T1000 (cell line): ENCODE measurements around the gene IL1RAPL1.

Source experiments
- DNase-seq: peaks from one replicate; lab custom pipeline; 2025; ENCODE audit warnings: mixed read lengths; lab: John Stamatoyannopoulos, UW

IL1RAPL1 gene

DNA sequence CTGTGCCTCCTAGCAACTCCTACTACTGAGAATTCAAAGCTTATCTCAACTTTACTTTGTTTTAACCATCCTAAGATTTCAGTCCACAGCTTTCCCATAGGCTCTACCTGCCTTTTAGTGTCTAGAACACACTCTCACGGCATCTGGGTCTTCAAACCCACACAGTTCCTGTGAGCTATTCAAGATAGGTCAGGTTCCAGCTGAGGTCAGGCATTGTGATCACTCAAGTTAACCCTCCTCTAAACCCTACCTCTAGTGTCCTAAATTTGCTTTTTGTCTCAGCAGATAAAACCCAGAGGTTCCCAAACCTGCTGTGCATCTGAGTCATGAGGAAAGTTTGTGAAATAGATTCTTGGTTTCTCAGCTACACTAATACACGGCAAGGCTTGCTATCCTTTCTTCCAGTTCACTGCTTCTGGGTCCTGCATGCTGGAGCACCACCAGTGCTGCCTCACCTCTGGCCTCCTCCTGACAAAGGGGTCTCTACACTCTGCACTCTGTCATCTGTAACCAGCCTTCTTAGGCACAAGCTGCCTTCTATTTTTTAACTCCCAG is 1303.5 kb downstream of the IL1RAPL1 start:
- no peak for DNase-seq

DNA sequence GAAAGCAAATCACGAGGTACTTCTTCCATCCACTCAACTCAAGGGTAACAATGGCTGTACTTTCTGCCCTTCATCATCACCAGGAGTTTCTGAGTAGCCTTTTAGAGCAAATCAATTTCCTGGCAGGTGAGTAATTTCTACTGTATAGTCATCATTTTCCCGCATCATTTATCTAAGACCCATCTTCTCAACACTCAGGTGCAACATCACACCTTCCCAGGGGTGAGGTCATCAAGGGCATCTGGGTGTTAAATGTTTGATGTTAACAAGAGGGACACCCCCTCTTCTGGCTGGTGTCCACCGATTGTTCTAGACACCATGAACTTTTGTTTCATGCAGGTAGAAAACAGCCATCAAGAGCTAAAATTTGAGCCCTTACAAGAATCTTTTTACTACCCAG is 1314.8 kb downstream of the IL1RAPL1 start:
- DNase-seq: no peak

GRCh38 chrX:29903360-29903759 is 1316.1 kb downstream of the IL1RAPL1 start:
- DNase-seq: no peak

DNA sequence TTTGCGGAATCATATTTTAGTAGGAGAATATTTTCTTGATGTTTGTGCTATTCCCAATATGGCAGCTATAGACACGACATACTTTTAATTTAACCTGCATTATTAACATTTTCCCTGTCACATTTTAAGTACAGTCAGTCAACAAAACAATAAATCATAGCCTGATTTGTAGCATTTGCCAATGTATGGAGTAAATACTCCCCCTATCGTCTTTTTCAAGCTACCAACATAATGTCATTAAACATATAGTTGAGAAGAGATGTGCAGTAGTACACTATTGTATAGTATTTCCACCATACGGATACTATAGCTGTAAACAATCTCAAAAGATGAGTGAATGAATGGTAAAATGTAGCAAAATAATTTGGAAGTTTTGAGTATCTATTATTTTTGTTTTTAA is 1324.4 kb downstream of the IL1RAPL1 start:
- no peak for DNase-seq

DNA sequence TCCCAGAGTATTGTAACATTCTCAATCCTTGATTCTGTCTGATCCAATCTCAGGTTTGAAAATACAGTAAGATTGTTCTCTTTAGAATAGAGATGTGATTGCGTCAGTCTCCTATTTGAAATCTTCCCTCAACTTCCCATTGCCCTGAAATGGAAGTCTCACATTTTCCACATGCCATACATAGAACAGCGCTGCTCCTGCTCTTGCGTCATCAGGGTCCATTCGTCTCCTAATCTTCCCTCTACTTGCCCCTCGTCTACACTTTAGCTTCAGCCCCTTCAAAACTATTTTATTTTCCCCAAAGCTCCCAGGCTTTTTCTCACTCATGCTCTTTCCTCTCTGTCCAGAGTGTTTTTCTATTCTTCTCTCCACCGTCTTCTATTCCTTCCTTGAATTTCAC is 1326.4 kb downstream of the IL1RAPL1 start:
- no peak for DNase-seq

DNA sequence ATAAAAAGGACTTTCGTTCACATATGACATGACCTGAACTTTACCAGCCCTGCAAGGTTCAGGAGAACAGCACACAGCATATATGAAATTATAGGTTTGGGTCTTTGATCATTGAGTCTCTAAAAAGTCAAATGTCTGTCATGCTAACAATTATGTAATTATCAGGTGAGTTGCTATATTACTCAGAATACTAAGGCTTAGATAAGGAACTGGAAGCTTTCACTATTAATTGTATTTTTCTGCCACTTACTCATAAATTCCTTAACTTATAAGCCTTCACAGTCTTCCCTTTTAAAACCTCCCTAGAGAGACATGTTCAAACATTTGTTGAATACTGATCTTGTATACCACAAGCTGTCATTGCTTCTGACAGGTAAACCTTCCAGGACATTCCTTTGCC is 1335.4 kb downstream of the IL1RAPL1 start:
- DNase-seq: no peak

DNA sequence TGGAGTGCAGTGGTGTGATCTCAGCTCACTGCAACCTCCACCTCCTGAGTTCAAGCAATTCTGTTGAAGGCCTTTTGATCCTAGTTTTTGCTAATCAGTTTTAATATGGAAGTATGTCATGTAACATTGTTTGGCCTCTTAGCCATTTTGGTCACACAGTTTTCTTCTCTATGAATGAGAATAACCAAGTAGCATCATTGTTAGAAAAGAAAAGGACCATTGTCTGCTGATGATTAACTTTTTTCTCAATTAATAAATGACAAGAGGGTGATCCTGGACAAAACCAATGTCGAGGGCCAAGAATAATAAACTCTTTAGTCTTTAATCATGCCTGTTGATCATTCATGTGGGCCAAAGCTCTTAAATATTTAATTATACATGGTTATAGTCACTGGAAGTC is 1338.8 kb downstream of the IL1RAPL1 start:
- no peak for DNase-seq

GRCh38 chrX:29926659-29927058 is 1339.4 kb downstream of the IL1RAPL1 start:
- DNase-seq: no peak

DNA sequence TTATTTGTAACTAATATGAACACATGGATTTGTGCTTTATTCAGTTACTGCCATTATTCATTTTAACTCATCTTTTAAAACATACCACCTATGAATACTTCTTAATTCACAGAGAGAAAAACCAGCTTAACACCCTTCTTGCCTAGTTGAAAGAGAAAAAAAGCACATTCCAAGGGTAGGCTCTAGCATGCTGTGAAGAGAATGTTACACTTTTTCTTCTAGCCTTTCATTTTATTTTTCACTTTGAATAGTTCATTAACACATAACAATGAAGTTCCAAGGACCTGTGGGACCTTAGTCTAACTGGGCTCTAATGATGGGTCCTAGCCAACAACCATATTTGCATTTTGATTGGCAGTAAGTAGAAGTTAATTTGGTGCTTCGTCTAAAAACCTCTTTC is 1348.2 kb downstream of the IL1RAPL1 start:
- DNase-seq: no peak

DNA sequence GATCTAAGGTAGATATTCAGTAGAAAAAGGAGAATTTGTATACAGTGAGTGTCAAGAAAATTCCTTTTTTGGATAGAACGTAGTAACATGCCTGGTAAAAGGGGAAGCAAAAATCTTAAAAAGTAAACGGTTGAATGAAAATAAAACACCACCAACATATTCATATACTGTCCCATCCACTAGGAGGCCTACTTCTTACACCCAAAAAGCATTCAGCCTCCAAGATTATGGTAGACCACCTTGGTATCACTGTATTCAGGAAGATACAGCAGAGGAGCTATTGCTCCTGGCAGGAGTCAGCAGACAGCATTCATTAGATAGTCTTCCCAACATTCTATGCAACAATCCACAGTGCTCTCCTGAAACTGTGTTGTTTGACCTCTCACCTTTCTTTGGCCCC is 1353.5 kb downstream of the IL1RAPL1 start:
- DNase-seq: no peak

DNA sequence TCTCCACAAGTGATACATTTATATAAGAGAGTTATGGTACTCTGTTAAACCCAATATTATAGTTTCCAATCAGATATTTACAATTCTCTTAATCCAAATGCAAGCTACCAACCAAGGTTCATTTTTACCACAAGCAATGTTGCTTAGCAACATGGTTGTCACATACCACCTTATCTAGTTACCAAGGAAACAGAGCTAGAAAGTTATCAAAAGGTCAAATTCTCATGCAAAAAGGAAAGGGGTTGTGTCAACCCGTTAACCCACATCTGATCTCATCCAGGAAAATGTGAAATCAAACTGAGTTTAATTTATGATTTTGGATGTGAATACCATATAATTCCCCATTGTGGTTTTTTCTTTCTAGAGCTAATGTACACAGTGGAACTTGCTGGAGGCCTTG is 1354.0 kb downstream of the IL1RAPL1 start:
- no peak for DNase-seq

DNA sequence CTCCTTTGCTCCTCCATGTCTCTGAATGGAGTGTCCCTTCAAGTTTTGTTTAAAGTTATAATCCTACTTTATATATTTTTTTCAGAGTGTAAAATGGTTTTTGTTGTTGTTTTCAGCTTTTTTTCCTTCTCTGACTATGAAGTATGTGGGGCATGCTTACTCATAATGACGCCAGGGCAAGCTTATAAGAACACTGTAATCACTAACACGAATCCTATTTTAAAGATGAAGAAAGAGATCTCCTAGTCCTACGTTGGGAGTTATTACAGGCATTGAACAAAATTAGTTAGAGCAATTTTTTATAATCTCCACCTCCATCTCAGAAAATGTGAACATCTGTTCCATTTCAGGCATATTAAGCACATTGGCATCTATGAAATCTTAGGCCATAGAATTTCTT is 1360.0 kb downstream of the IL1RAPL1 start:
- no peak for DNase-seq

DNA sequence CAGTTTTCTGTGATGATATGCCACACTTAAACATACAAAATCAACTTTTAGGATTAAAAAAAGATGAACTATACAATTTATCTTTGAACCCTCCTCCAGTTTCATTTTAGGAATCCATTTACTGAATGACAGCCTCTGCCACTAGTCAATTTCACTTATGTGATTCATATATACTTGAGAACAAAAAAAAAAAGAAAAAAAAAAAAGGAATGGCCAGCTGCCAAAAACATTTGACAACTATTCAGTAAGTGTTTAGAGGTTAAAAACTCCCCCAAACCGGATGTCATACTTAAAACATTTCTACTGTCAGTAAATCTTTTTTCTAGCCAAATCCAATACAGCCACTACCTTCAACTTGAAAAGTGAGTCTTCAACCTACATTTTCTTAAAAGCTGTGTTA is 1361.4 kb downstream of the IL1RAPL1 start:
- no peak for DNase-seq

GRCh38 chrX:29952016-29952415 is 1364.8 kb downstream of the IL1RAPL1 start:
- DNase-seq: no peak

DNA sequence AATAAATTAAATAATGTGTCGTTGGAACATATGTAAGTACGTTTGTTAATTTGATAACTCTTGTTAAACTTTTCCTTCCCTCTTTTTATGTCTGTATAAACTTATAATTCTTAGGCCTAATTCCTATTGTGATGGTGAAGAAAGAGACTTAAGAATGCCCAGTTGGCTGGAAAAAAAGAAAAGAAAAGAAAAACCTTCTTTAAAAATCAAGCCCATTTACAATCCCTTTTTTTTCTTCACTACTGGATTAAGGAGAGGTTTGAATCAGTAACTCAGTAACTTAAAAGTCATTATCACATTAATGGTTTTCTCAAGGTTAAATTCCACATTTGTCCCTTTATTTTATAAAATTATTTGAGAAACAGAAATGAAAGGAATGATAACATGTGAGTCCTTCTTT is 1374.8 kb downstream of the IL1RAPL1 start:
- DNase-seq: no peak

- DNase-seq: no peak
Measured at GRCh38 chrX:29965634-29966033, 1378.4 kb downstream of the IL1RAPL1 start.

- DNase-seq: no peak
Measured at GRCh38 chrX:29992083-29992482, 1404.8 kb downstream of the IL1RAPL1 start.

- no peak for DNase-seq
Measured at GRCh38 chrX:30005813-30006212, 1418.6 kb downstream of the IL1RAPL1 start.
